Measurements from ENCODE around the gene PRKG1.
"Not testable (repeated sequence)": the region's sequence is repeated elsewhere in the genome, so short reads cannot be mapped to it uniquely, and the experiment has no call there.

Gene PRKG1

DNA sequence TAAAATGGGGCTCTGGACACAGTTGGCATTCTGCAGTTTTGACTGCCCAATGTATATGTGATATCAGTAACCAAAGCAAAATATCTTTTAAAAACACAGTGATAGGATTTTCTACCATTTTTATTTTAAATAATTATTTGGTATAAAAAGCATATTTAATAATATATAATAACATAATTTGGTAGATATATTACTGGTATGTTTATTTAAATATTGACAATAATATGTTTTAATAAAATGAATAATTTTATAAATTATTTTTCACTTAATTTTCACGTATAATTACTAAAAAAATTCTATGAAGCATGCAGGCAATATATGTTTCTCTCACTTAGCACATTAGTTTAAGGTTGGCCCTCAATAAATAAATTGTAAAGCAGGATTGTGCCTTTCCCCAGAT is 269.1 kb downstream of the PRKG1 start:
- DNase-seq: no peak

GRCh38 chr10:51344371-51344770 is 270.1 kb downstream of the PRKG1 start:
- DNase-seq: no peak

DNA sequence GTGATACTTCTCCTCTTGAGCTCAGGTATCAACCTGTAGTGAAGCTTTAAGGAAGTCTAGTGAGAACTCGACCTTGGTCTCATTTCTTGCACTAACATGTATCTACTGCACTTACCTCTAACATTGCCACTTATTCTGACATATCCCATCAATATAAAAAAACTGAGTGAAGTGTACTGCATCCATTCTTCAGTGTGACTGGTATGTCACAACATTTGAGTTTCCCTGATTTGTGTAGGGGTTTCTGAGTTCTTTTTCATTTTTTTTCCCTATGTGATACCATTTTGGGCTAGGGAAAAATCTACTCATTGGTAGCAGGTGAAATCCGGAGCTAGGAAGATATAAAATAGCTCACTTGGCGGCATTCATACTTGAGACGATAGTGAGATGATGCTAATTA is 274.3 kb downstream of the PRKG1 start:
- DNase-seq: no peak

GRCh38 chr10:51357170-51357569 is 282.9 kb downstream of the PRKG1 start:
- no peak for DNase-seq

GRCh38 chr10:51358227-51358626 is 283.9 kb downstream of the PRKG1 start:
- DNase-seq: no peak

GRCh38 chr10:51363415-51363814 is 289.1 kb downstream of the PRKG1 start:
- DNase-seq: no peak

- DNase-seq: no peak
These were observed 290.4 kb downstream of the PRKG1 start for GRCh38 chr10:51364674-51365073.

DNA sequence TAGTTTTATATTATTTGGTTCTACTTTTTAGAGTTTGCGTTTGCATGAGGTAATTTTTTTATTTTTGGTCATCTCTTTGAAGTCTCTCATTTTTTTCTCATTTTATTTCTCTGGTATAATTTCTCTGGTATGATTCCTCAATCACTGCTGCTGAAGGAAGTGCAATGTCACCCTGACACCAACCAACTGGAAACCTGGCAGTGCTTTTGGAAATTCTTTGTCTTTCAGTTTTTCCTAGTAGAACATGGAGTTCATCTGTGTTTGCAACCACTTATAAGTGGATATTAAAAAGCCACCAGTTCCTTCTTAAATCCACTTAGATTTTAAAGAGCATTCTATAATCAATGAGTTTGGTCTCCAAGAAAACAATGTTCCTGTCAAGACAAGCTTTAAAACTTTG is 291.8 kb downstream of the PRKG1 start:
- DNase-seq: no peak

- DNase-seq: no peak
These were observed 292.8 kb downstream of the PRKG1 start for GRCh38 chr10:51367127-51367526.

DNA sequence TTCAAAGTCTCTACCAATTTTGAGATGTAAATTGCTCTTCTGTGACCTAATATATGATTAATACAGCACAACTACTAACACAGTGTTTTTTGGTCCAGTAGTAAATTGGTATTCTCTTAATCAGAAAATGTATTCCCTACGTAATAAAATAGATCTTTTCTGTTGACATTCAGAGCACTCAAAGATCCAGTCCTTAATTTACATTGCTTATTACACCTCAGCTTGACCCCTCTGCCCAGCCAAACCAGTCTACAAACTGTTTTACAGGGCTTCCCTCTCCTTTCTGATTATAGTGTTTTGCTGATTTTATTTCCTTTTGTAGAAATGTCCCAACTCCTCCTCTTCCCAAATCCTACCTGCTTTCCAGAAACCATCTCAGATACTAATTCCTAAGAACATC is 293.4 kb downstream of the PRKG1 start:
- no peak for DNase-seq

- no peak for DNase-seq
These were observed 294.7 kb downstream of the PRKG1 start for GRCh38 chr10:51368943-51369342.

DNA sequence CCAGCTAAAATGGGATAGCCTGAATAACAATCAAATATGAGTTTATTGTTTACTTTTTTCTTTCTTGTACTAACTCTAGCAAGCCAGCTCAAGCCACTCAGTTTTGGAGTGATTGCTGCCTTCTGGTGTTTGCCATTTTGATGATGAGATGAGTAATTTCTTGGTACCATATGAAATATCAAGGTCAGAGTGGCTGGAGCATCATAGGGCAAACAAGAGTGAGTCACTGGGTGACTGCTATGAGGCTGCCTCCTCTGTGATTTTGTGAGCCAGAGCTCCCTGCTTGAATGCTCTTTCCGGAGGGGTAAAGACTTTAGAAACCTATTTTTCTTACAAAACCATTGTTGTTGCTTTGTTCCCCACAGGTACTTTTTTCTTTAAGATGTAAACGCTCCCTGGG is 295.6 kb downstream of the PRKG1 start:
- DNase-seq: no peak

- no peak for DNase-seq
These were observed 297.5 kb downstream of the PRKG1 start for GRCh38 chr10:51371743-51372142.

DNA sequence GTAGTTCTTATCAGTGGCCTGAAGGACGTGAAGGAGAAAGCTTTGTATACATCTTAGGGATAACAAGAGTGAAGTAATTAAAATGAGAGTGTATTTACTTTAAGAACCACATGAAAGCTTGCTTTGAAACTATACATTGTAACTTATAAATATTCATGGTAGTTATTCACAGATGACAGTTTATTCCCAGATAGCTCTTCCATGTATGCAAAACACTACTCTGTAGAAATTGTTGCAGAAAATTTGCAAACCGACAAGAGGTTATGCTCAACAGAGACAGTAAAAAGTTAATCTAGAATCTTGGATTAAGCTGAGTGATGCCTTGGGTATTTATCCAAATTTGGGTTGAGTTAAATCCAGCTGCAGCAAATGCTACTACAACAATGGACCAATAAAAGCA is 301.5 kb downstream of the PRKG1 start:
- no peak for DNase-seq

- DNase-seq: no peak
These were observed 303.0 kb downstream of the PRKG1 start for GRCh38 chr10:51377070-51377931.

DNA sequence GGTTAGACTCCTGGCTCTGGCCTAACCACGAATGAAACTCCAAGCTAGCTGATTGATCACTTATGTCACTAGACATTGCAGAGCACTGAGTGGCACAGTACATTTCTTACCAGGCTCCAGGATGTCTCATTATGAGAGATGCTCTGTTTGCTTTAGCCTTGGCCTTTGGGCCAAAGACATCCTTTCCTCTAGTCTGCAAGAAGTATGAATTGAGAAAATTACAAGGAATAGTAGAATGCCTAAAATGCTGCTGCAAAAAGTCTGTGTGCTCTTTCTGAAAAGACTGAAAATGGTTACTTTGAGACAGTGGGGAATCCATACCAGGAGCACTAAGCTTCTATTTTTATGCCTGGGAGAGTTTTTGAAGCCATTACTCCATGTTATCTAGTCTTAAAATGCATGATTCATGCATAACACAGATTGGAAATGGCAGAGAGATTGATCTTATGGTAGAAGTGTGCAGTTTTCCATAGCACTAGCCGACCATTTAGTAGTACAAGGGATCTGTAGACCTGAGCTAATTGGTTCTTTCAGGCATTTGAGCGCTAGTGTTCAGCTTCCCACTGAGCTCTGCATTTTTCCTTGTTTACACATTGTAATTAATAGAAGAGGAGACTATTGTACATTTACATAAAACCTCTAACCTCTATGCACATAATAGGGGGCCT is 303.8 kb downstream of the PRKG1 start:
- no peak for DNase-seq

DNA sequence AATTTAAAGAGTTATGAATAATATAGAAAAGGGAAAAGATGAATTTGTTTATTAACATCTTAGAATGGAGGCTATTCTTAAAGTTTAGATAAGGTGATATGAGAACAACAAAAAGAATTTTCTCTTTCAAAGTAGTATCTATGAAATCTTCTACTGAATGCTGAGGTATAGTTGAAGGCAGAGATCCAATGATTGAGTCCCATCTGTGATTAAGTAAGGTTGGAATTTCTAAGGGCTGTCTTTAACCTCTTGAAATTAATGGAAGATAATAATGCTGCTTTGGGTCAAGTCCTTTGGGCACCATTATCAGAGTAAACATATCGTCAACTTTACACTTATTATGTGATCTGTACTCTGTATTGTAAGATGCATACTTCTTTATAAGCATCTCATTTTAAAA is 307.9 kb downstream of the PRKG1 start:
- no peak for DNase-seq

GRCh38 chr10:51384971-51385370 is 310.7 kb downstream of the PRKG1 start:
- no peak for DNase-seq

- no peak for DNase-seq
These were observed 312.1 kb downstream of the PRKG1 start for GRCh38 chr10:51386248-51386885.

DNA sequence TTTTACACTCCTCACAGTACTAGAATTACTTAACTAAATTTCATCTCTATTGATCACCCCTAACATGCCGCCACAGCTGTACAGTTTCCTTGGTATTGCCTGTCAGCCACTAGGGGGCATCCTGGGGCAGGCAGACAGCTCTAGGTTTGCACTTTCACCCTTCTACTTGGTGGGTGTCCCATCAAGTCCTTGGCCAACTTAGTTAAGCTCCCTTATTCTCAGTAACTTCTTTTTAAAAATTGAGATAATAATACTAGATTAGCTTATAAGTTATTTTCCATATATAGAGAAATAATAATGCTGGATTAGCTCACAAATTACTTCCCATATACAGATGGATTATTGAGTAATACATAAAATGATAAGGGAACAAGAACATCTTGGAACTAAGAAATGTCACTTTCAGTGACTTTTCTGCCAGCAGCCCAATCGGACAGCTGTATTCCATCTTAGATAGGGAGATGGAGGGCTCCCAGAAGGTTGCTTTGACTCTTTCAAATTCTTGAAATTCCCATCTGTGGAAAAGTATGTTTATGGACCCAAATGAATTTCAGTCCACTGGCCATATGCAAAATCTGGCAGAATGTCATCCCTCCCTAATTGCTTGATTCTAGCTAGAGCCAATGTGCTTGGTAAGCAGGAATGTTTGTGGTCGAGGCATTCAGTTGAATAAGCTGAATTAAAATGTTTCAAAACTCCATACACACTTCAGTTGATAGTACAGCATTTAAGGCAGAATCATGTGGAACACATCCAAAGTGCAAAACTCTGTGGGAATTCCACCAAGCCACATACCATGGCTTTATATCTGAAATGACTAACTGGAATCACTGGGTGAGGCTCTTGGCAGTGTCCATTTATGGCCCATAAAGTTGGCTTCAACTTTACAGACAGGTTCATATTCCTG is 315.4 kb downstream of the PRKG1 start:
- peak; percentile 26 for DNase-seq

DNA sequence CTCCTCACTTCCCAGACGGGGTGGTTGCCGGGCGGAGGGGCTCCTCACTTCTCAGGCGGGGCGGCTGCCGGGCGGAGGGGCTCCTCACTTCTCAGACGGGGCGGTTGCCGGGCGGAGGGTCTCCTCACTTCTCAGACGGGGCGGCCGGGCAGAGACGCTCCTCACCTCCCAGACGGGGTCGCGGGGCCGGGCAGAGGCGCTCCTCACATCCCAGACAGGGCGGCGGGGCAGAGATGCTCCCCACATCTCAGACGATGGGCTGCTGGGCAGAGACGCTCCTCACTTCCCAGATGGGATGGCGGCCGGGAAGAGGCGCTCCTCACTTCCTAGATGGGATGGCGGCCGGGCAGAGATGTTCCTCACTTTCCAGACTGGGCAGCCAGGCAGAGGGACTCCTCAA is 318.7 kb downstream of the PRKG1 start:
- not testable (repeated sequence) for DNase-seq

DNA sequence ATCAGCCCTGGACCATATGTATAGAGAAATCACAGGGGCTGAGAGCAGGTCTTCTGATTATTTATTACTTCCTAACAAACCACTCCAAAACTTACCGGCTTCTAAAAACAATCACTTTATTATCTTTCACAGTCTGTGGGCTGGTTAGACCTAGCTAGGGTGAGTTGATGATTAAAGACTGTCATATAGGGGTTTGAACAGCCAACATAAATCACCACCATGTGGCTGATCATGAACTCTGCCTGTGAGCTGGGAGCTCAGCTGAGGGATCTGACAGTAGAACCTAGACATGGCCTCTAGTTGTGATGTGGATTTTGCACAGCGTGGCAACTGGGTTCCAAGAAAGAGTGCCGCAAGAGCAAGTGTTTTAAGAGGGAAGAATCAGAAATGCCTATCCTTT is 319.8 kb downstream of the PRKG1 start:
- DNase-seq: no peak

DNA sequence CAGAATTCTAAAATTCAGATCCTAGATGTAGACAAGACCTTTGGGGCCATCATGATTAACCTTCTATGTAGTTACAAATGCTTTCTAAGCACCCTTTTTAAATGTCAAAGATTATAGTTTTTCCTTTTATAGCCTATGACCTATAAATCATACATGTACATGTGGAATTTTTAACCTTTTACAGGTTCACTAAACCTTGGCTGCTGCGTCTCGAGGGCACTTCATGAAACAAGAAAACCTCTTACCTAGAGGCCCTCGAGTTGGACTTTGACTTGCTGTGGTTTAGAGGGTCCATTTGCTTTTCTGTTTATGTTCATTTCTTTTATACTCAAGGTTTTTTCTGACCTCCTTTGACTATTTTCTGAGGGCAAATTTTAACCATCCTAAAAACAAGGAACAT is 323.0 kb downstream of the PRKG1 start:
- DNase-seq: no peak

All from activated naive CD4-positive, alpha-beta T cell treated with anti-CD3 and anti-CD28 coated beads, Interleukin-2, amount 50 U/mL, for 16 hours (primary cell).